GM12891 (cell line): ENCODE data around the gene SNAP29.
"Not testable (repeated sequence)": the region's sequence is repeated elsewhere in the genome, so short reads cannot be mapped to it uniquely, and the experiment has no call there.

Experiments used
- DNase-seq: peaks from one replicate; pipeline ENCODE4 v3.0.0; 2011; ENCODE audit warnings: low spot score; ENCODE audit not compliant: insufficient read length
- FAIRE-seq: peaks from 2 replicates; lab custom pipeline; 2011; peaks lifted over from hg19 to GRCh38; lab: Jason Lieb, UNC
- PAX5 ChIP-seq: IDR thresholded peaks from 2 replicates; pipeline ENCODE4 v1.6.1; 2011; ENCODE audit warnings: low read length, moderate library complexity, mild to moderate bottlenecking; ENCODE audit not compliant: insufficient read depth, severe bottlenecking
- POLR2A ChIP-seq: IDR thresholded peaks from 2 replicates; pipeline ENCODE4 v1.6.1; 2011; ENCODE audit warnings: low read depth, low read length, control low read depth
- POLR2AphosphoS5 ChIP-seq: IDR thresholded peaks from 2 replicates; pipeline ENCODE4 v1.6.1; 2011; ENCODE audit warnings: low read depth, low read length, control low read depth
- POU2F2 ChIP-seq: IDR thresholded peaks from 2 replicates; pipeline ENCODE4 v1.6.1; 2011; ENCODE audit warnings: low read depth, mild to moderate bottlenecking, control low read depth, low read length, moderate library complexity
- SPI1 ChIP-seq: IDR thresholded peaks from 2 replicates; pipeline ENCODE4 v1.6.1; 2011; ENCODE audit warnings: low read depth, low read length, control low read depth
- TAF1 ChIP-seq: IDR thresholded peaks from 2 replicates; pipeline ENCODE4 v1.6.1; 2011; ENCODE audit warnings: low read depth, low read length, control low read depth

The SNAP29 gene

GRCh38 chr22:20899827-20900423, 41.1 kb downstream of the SNAP29 start:
- no peak for FAIRE-seq
- no peak for TF ChIP-seq POLR2A
- no peak for TF ChIP-seq TAF1
- no peak for TF ChIP-seq SPI1
- TF ChIP-seq PAX5 = no peak
- no peak for DNase-seq

GRCh38 chr22:20901093-20902033, 42.6 kb downstream of the SNAP29 start:
- not testable (repeated sequence) for DNase-seq, FAIRE-seq

- DNase-seq = no peak
- no peak for FAIRE-seq
- TF ChIP-seq POU2F2 (no peak), PAX5 (no peak), TAF1 (no peak), POLR2A (no peak), POLR2AphosphoS5 (no peak)
Measured at GRCh38 chr22:20903093-20903492, 44.3 kb downstream of the SNAP29 start.

- FAIRE-seq (no peak), DNase-seq (no peak)
- TF ChIP-seq TAF1 (no peak), POLR2AphosphoS5 (no peak), SPI1 (no peak), POLR2A (no peak), POU2F2 (no peak), PAX5 (no peak)
Measured at GRCh38 chr22:20904008-20904979, 45.5 kb downstream of the SNAP29 start.

- FAIRE-seq (no peak), DNase-seq (no peak)
- no peak for TF ChIP-seq TAF1
- no peak for TF ChIP-seq POLR2A
- TF ChIP-seq POU2F2 = no peak
- no peak for TF ChIP-seq PAX5
- no peak for TF ChIP-seq POLR2AphosphoS5
- TF ChIP-seq SPI1 = no peak
Measured at GRCh38 chr22:20904980-20905355, 46.2 kb downstream of the SNAP29 start.

- TF ChIP-seq POLR2AphosphoS5 (no peak), POU2F2 (no peak), TAF1 (no peak)
- DNase-seq (no peak), FAIRE-seq (no peak)
Measured at GRCh38 chr22:20905415-20906386, 46.9 kb downstream of the SNAP29 start.

GRCh38 chr22:20906387-20906767, 47.6 kb downstream of the SNAP29 start:
- TF ChIP-seq POLR2A (no peak), POU2F2 (no peak), TAF1 (no peak), SPI1 (no peak), POLR2AphosphoS5 (no peak), PAX5 (no peak)
- FAIRE-seq = no peak
- DNase-seq = no peak

- FAIRE-seq, DNase-seq: not testable (repeated sequence)
Measured at GRCh38 chr22:20908717-20909116, 49.9 kb downstream of the SNAP29 start.
